H7 (cell line): ENCODE measurements around the gene HOMER1. TPM values are rescaled to one million over a fixed set of nuclear protein-coding genes. Genes with fewer than 3 reads are reported as not detected.

Experiments
- total RNA-seq: library from RNA; depleted of rRNA; stranded (reverse); fragments of >200 nt; shearing (Covaris generic); gene quantifications from 2 replicates; pipeline ENCODE4 v1.2.3, GENCODE V29; 2014; rRNA removed

Gene HOMER1
- total RNA-seq, 1 experiment from 2014 or later = 25.3 TPM

Other genes starting within 250 kb of the HOMER1 start
- 24.8 and 39.3 TPM in 2 replicates for gene TENT2, start 98.3 kb upstream of the HOMER1 start, total RNA-seq
- 0.80 and 1.00 TPM in 2 replicates for gene CMYA5, start 175.7 kb upstream of the HOMER1 start, total RNA-seq